Mucosa of stomach (tissue), 1 donor: ENCODE data around the gene IRF9.

ENCODE experiments used
- H3K27me3 ChIP-seq: one replicate; pipeline ENCODE4 v1.7.0; 2013; ENCODE audit warnings: mild to moderate bottlenecking, low read length; ENCODE audit not compliant: control insufficient read depth, insufficient read depth
- H3K36me3 ChIP-seq: one replicate; pipeline ENCODE4 v1.7.0; 2013; ENCODE audit warnings: low read length; ENCODE audit not compliant: control insufficient read depth, insufficient read depth
- H3K4me1 ChIP-seq: one replicate; pipeline ENCODE4 v1.7.0; 2013; ENCODE audit warnings: mild to moderate bottlenecking, low read length; ENCODE audit not compliant: control insufficient read depth, insufficient read depth
- H3K4me3 ChIP-seq: one replicate; pipeline ENCODE4 v1.7.0; 2013; ENCODE audit warnings: low read length
- H3K9ac ChIP-seq: one replicate; pipeline ENCODE4 v1.7.0; 2013; ENCODE audit warnings: mild to moderate bottlenecking, low read length, moderate library complexity
- H3K9me3 ChIP-seq: one replicate; pipeline ENCODE4 v1.7.0; 2013; ENCODE audit warnings: mild to moderate bottlenecking, low read length, moderate library complexity; ENCODE audit not compliant: control insufficient read depth
- donor health status: Pancreatic carcinoma.

IRF9 gene

DNA sequence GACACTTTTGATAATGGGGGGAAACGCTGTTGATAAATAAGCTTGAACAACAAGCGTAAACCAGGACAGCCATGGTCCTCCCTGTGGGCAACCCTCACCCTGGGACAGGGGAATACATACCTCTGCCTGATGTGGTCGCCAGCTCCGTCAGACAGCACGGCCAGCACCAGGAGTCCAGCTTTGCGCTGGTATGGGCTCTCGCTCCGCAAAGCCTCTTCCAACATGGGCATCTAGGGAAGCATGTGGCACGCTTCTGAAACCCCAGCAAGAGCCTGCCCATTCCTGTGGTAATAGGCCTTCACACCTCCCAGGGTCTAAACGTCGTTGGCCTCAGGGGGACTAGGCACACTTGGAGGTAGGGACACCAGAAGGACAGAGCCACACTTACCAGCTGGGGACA is 24.7 kb downstream of the IRF9 start:
- no peak overlapping the region for H3K4me3 ChIP-seq
- H3K4me1 ChIP-seq, result peaks cover 6% of the 10 kb centered on the region
- H3K9ac ChIP-seq, result no peak overlapping the region
- H3K9me3 ChIP-seq, result no peaks in the 10 kb centered on the region
- H3K36me3 ChIP-seq, result peaks cover 10% of the 10 kb centered on the region
- H3K27me3 ChIP-seq, result no peaks in the 10 kb centered on the region

DNA sequence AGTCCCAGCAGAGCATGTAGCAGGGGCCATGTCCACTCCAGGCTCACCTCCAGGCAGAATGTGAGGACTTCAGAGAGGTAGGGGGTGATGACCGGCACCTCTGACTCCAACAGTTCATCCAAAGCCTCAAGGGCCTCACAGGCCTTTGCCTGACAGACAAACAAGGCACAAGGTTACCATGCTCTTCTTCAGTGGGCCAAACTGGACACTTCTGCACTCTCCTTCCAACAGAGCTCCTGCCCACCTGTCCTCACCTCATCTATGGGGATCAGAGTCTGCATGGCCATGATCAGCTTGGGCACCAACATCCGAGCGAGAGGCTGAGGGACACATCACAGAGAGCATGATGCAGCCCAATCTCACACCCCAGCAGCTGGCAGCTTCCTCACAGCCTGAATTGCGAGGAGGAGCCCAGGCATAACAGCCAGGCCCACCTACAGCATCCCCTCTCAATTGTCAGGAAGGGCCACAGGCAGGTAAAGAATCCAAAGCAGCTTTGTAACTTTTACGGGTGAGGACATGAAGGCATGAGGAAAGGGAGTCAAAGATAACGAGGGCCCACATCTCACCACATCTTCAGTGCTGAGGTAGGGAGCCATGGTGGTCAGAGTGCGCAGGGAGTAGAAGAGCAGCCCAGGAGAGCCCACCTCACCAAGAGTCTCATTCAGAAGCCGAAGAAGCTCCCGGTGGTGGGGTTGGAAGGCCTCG is 25.9 kb downstream of the IRF9 start:
- Histone ChIP-seq H3K9ac (no peak overlapping the region), H3K36me3 (peaks cover 10% of the 10 kb centered on the region), H3K27me3 (no peaks in the 10 kb centered on the region), H3K4me1 (peaks cover 6% of the 10 kb centered on the region), H3K4me3 (no peak overlapping the region), H3K9me3 (no peaks in the 10 kb centered on the region)

DNA sequence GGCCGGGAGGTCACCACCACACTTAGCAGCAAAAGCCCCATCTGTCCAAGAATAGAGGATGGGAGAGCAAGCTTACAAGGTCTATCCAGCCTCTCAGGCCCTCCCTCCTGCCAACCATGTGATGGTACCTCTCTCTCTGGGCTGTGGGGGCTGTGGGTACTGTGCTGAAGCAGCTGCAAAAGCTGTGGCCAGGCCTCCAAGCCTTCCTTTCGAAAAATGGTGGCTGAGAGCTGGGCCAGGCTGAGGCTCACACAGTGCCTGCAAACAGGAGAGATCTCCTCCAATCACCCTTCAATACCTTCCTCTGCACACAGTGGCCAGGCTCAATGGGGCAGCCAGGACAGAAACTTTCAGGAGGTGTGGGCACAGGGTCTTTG is 26.5 kb downstream of the IRF9 start:
- H3K9ac ChIP-seq, result peak overlapping the region; percentile 29
- H3K4me1 ChIP-seq, result peaks cover 6% of the 10 kb centered on the region
- no peaks in the 10 kb centered on the region for H3K27me3 ChIP-seq
- H3K4me3 ChIP-seq, result no peak overlapping the region
- H3K9me3 ChIP-seq, result no peaks in the 10 kb centered on the region
- peaks cover 10% of the 10 kb centered on the region for H3K36me3 ChIP-seq

DNA sequence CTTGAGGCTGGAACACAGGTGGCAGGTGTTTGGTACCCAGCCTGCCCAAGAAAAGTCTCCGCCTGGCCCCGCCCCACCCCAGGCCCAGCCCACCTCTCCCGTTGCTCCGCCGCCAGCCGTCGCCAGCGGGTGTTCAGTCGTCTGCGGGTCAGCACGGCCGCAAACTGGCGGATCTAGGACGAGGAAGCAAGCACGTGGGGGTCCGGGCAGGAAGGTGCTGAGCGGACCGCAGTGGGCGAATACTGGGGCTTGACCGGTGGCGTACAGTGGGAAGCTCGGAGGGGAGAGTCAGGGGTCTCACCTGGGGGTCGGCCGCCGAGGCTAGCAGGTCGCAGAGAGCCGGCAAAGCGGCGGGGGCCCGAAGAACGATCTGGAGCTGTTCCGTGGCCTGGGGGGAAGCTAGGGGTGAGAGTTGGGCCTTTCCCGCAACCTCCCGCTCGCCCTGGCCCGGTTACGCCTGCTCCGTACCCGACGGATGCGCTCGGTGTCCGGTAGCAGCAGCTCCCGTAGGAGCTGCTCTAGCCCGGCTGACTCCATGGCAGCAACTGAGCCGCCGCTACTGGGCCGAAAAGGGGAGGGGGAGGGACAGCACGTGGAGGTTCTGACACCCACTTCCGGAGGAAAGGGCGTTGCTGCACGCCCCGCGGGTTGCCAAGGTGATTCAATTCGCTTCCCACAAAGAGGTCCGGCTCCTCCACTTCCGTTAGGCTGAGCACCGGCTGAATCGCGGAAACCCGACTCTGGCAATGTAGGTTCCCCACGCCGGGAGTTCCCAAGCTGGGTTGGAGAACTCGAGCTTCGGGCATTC is 27.4 kb downstream of the IRF9 start, which contains the start of gene IPO4:
TSS of gene IPO4 (minus strand) at position 566 of the 808 bp plus-strand sequence. CDS start at position 537, 29 bp downstream.
- Histone ChIP-seq H3K9me3 (no peaks in the 10 kb centered on the region), H3K4me1 (peaks cover 6% of the 10 kb centered on the region), H3K27me3 (no peaks in the 10 kb centered on the region), H3K4me3 (peak within 1 kb of the TSS; percentile 51), H3K9ac (peak within 1 kb of the TSS; percentile 29), H3K36me3 (peaks cover 10% of the 10 kb centered on the region)

DNA sequence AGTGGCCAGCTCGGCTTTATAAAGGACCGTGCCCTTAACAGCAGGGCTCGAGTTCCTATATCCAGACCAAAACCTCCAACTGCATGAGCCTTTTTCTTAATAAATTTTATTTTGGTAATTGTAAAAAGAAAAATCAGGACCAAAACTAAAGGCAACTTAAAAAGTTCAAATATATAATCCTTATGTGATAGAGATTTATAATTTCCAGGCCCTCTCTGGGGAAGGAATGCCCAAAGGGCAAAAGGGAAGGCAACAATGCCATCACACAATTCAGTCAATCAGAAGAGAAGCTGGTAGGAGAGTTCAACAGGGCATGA is 28.0 kb downstream of the IRF9 start:
- H3K36me3 ChIP-seq, result peaks cover 10% of the 10 kb centered on the region
- peak overlapping the region; percentile 51 for H3K4me3 ChIP-seq
- no peaks in the 10 kb centered on the region for H3K27me3 ChIP-seq
- H3K9ac ChIP-seq, result peak overlapping the region; percentile 29
- peaks cover 6% of the 10 kb centered on the region for H3K4me1 ChIP-seq
- no peaks in the 10 kb centered on the region for H3K9me3 ChIP-seq

DNA sequence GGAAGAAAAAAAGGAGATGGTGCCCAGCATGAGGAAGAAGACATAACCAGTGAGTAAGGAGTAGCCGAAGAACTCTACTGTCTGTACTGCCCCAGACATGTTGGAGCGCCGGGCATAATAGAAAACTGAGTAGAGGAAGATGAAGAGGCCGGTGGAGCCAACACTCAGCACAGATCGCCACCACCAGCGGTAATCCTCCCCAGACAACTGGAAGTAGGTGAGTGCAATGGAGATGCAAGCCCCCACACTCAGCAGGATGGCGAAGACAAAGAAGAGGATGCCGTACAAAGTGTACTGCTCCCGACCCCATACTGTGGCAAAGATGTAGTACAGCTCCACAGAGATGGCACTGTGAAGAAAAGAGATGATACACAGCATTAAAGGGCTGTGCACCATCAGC is 28.4 kb downstream of the IRF9 start:
- no peaks in the 10 kb centered on the region for H3K27me3 ChIP-seq
- H3K36me3 ChIP-seq, result peaks cover 10% of the 10 kb centered on the region
- H3K4me3 ChIP-seq, result no peak overlapping the region

DNA sequence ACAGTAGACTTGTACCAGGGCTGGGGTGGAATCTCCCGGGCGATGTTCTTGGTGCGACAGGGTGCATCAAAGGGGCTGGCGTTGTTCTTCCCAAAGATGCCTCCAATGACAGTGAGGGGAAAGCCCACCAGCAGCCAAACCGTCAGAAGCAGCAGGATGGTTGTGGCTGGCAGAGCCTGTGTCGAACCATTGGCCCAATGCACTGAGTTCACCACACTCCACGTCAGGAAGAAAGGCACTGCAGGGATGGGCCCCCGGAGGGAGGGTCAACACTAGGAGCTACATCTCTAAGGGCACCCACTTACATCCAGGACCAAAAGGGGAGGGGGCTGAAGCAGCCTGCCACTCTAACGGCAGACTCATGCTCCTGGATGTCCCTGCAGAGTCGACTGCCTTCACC is 29.4 kb downstream of the IRF9 start:
- Histone ChIP-seq H3K27me3 (no peaks in the 10 kb centered on the region), H3K4me1 (peaks cover 14% of the 10 kb centered on the region), H3K9me3 (no peaks in the 10 kb centered on the region), H3K9ac (no peak overlapping the region), H3K4me3 (no peak overlapping the region), H3K36me3 (peaks cover 10% of the 10 kb centered on the region)

More for the DNA sequence above, 28.4 kb downstream of the IRF9 start:
- peaks cover 9% of the 10 kb centered on the region for H3K4me1 ChIP-seq
- no peaks in the 10 kb centered on the region for H3K9me3 ChIP-seq
- H3K9ac ChIP-seq, result no peak overlapping the region

DNA sequence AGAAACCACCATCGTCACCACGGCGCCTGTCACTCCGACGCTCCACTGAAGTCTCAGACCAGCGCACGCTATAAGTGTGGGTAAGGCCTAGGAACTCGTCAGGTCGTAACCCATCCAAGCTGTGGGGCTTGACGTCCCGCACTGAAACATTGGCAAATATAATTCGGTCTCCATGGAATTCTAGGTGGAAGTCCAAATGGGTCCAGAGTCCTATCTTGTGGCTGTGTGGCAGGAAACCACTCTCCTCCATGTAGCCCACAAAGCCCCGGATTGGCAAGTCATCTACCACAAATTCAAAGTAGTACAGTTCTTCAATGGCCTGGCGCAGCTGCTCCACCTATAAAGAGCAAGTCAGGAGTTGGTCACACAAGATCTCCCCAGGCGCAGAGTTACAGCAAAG is 31.9 kb downstream of the IRF9 start:
- no peak overlapping the region for H3K4me3 ChIP-seq
- no peaks in the 10 kb centered on the region for H3K27me3 ChIP-seq
- H3K36me3 ChIP-seq, result no peaks in the 10 kb centered on the region
- peaks cover 26% of the 10 kb centered on the region for H3K4me1 ChIP-seq
- H3K9ac ChIP-seq, result no peak overlapping the region
- no peaks in the 10 kb centered on the region for H3K9me3 ChIP-seq

DNA sequence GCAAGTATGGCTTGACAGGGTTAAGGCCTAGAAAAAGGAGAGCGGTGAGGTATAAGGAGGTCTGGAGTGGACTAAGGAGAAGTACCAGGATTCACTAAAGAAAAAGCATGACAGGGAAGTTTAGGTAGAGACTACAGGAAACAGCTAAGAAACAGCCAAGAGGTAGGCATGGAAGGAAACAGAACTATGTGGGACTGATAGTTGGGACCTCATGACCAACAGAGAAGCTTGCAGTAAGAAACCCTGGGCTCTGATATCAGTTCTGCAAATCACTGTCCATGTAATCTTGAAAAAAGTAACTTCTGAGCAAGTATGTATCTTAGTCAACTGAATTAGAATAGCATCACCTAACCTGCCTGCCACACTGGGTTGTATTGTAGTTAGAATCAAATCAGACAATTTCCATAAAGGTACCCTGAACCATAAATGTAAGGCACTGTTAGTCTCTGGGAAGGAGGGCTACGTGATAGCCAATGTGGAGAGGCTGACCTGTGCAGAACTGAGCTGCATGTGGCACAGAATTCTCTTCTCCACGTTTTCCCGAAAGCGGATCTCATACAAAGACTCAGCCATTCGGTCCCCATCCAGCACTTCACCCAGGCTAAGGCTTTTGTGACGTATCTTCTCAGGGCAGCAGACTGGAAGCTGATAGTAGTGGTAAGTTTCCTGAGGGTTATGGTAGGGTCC is 33.3 kb downstream of the IRF9 start:
- H3K9me3 ChIP-seq, result no peaks in the 10 kb centered on the region
- H3K9ac ChIP-seq, result peak overlapping the region; percentile 95
- H3K4me1 ChIP-seq, result peaks cover 22% of the 10 kb centered on the region
- no peaks in the 10 kb centered on the region for H3K36me3 ChIP-seq
- peak overlapping the region; percentile 58 for H3K4me3 ChIP-seq
- H3K27me3 ChIP-seq, result no peaks in the 10 kb centered on the region

DNA sequence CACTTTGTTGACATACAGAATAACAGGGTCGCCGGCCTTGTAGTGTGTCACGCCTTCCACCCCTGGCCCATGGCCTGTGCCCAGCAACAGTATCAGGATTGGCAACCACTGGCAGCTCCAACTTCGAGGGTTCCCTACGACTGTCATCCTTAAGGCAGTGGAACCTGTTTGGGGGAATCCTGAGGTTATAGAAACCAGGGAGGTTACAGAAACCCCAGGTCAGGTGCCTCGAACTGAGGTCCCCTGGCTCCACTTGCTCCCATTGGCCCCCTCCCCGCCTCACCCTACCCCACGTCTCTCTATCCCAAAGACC is 33.8 kb downstream of the IRF9 start:
- Histone ChIP-seq H3K4me3 (peak overlapping the region; percentile 58), H3K9ac (peak overlapping the region; percentile 95), H3K4me1 (peaks cover 22% of the 10 kb centered on the region), H3K36me3 (no peaks in the 10 kb centered on the region), H3K9me3 (no peaks in the 10 kb centered on the region), H3K27me3 (no peaks in the 10 kb centered on the region)

DNA sequence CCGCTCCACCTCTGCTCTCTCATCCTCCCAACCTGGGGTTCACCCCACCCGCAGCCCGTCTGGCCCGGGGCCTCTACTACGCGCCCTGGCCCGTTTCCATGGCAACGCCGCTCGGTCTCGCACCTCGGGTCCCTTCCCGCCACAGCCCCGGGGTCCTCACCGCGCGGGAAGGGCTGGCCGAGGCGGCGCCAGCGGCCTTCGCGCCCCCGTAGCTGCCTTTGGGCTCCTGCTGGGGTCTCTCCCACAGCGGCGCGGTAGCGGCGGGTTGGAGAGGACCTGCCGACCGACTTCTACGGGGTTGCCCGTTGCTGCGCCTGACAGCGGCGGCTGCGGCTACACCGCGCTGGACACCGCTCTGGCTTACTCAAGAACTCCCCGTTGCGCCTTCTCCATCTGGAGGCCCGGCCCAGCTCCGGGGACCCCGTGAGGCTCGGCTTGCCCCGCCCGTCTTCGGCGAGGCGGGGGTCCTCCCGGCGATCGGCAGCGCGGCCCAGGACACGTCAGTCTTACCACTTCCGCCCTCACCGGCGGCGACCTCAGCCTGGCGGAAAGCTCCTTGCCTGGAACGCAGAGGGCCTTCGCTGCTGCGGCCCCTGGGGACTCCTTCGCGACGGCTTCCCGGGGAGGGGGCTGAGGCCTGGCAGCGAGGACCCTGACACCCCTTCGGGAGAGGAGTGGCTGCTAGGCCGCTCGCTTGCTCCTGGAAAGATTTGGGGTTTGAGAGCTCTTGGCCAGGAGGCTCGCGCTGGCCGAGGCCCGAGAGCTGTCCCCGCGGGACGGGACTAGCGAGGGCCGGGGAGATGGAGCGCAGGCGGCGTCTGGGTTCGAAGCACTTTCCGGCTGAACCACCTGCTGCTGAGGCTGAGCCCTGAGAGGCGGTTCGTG is 34.4 kb downstream of the IRF9 start, which contains the start of gene TM9SF1:
TSS of gene TM9SF1 (minus strand) at position 256 of the 885 bp plus-strand sequence. CDS start 422 bp downstream, outside the sequence.
- Histone ChIP-seq H3K9ac (peak within 1 kb of the TSS; percentile 95), H3K4me3 (peak within 1 kb of the TSS; percentile 58), H3K36me3 (no peaks in the 10 kb centered on the region), H3K4me1 (peaks cover 22% of the 10 kb centered on the region), H3K27me3 (no peaks in the 10 kb centered on the region), H3K9me3 (no peaks in the 10 kb centered on the region)
